H1 (cell line): Measurements from ENCODE around the gene BPIFB6. TPM values are rescaled to one million over a fixed set of nuclear protein-coding genes. Genes with fewer than 3 reads are reported as not detected.

Experiments
- polyA plus RNA-seq, 7 experiments: library from polyadenylated mRNA; depleted of rRNA in 3 of 7; stranded (reverse) in 5 of 7; unstranded in 2 of 7; fragments of >200 nt in 5 of 7; fragments of 200-250 nt in 2 of 7; gene quantifications; 1 replicate in 5 of 7; 2 replicates in 1 of 7; 4 replicates in 1 of 7; pipeline versions ENCODE4 v1.2.1 to v1.2.3, GENCODE V29; 2011 to 2013; ENCODE audit warnings: missing spikeins in 2 of 7, mixed read lengths in 2 of 7
- total RNA-seq: library from RNA; stranded (reverse); fragmentation: NEBNext Ultra II Directional; extraction: Animal tissue kit (Norgen Biotek cat#: 25700); gene quantifications from 2 replicates; pipeline ENCODE4 v1.2.1, GENCODE V29; 2021

Gene BPIFB6
- total and polyA plus RNA-seq, 2 of the 8 experiments (the other 6 are each of a cell fraction or from before 2014, with no cell fraction given), result not detected

Other genes with a start within 250 kb of the BPIFB6 start
- gene MAPRE1, start 211.7 kb upstream of the BPIFB6 start, total RNA-seq, result 170 and 173 TPM in 2 replicates
- gene MAPRE1, start 211.7 kb upstream of the BPIFB6 start, polyA plus RNA-seq (2011; rRNA removed), result 51.9 and 74.5 TPM in 2 replicates
- 0.20 TPM in 1 of 2 replicates, not detected in the other for gene EFCAB8, start 172.7 kb upstream of the BPIFB6 start, total RNA-seq
- gene EFCAB8, start 172.7 kb upstream of the BPIFB6 start, polyA plus RNA-seq (2011; rRNA removed), result 0.02 and 0.06 TPM in 2 replicates
- gene SUN5, start 27.2 kb upstream of the BPIFB6 start, total RNA-seq, result not detected in 2 replicates
- not detected in 2 replicates for gene SUN5, start 27.2 kb upstream of the BPIFB6 start, polyA plus RNA-seq (2011; rRNA removed)
- gene BPIFB2, start 23.9 kb upstream of the BPIFB6 start, total RNA-seq, result not detected in 2 replicates
- gene BPIFB2, start 23.9 kb upstream of the BPIFB6 start, polyA plus RNA-seq (2011; rRNA removed), result not detected in 2 replicates
- not detected in 2 replicates for gene BPIFB3, start 22.3 kb downstream of the BPIFB6 start, total RNA-seq
- gene BPIFB3, start 22.3 kb downstream of the BPIFB6 start, polyA plus RNA-seq (2011; rRNA removed), result 0.16 TPM in 1 of 2 replicates, not detected in the other
- gene BPIFB4, start 48.0 kb downstream of the BPIFB6 start, total RNA-seq, result not detected in 2 replicates
- 0.17 TPM in 1 of 2 replicates, not detected in the other for gene BPIFB4, start 48.0 kb downstream of the BPIFB6 start, polyA plus RNA-seq (2011; rRNA removed)
- not detected in 2 replicates for gene BPIFA2, start 136.5 kb downstream of the BPIFB6 start, total RNA-seq
- not detected in 2 replicates for gene BPIFA2, start 136.5 kb downstream of the BPIFB6 start, polyA plus RNA-seq (2011; rRNA removed)
- gene BPIFA3, start 185.7 kb downstream of the BPIFB6 start, total RNA-seq, result not detected in 2 replicates
- gene BPIFA3, start 185.7 kb downstream of the BPIFB6 start, polyA plus RNA-seq (2011; rRNA removed), result not detected in 2 replicates
- not detected in 2 replicates for gene BPIFA1, start 204.3 kb downstream of the BPIFB6 start, total RNA-seq
- gene BPIFA1, start 204.3 kb downstream of the BPIFB6 start, polyA plus RNA-seq (2011; rRNA removed), result not detected in 2 replicates